WI38 (cell line): ENCODE measurements around the gene PPP1R13B.

ENCODE experiments used
- H3K4me3 ChIP-seq: 2 replicates; pipeline ENCODE4 v1.5.1; 2011; ENCODE audit warnings: low read depth, mild to moderate bottlenecking, control low read depth, low read length
- TF ChIP-seq, protein P1 (sequence below): IDR thresholded peaks from 2 replicates; pipeline ENCODE4 v1.5.1; 2012; ENCODE audit warnings: low read depth, mild to moderate bottlenecking, control low read depth, low read length

Gene PPP1R13B

DNA sequence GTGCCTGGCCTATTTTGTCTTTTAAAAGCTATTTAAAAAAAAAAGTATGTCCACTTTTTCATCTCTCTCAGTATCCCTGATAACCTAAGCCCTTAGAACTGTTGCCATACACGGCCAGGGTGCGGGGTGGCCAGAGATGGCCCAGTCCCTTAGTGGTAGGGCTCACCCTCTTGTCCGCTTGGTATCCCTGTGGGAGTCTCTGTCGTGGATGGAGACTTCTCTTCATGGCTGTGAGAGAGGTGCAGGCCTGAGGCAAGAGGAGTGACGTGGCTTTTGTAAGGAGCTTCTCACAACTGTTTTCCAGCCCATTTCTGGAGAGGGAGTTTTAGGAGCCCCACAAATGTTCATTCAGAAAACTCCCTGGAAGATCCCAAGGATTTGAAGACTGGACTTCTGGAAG, 158.9 kb downstream of the PPP1R13B start:
- TF ChIP-seq, protein P1, sequence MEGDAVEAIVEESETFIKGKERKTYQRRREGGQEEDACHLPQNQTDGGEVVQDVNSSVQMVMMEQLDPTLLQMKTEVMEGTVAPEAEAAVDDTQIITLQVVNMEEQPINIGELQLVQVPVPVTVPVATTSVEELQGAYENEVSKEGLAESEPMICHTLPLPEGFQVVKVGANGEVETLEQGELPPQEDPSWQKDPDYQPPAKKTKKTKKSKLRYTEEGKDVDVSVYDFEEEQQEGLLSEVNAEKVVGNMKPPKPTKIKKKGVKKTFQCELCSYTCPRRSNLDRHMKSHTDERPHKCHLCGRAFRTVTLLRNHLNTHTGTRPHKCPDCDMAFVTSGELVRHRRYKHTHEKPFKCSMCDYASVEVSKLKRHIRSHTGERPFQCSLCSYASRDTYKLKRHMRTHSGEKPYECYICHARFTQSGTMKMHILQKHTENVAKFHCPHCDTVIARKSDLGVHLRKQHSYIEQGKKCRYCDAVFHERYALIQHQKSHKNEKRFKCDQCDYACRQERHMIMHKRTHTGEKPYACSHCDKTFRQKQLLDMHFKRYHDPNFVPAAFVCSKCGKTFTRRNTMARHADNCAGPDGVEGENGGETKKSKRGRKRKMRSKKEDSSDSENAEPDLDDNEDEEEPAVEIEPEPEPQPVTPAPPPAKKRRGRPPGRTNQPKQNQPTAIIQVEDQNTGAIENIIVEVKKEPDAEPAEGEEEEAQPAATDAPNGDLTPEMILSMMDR, result no peak
- H3K4me3 ChIP-seq, result no peak overlapping the region

DNA sequence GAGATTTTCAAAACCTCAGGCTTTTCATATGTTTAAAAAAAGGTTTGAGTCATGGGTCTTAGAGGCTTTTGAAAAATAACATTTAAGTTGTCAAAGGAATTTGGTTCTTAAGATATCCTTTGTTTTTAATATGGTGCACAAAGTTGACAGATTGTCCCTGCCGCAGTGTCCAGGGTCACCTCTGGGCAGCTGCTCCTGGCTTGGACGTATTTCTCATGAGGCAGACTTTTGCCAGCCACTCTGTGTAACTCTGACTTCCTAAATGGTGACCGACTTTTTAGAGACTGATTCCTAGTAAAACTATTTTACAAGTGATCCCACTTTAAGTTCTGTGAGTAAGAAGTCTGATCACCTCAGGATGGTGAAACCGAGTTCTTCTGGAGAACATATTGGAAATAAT, 159.7 kb downstream of the PPP1R13B start:
- TF ChIP-seq, protein P1, result no peak

DNA sequence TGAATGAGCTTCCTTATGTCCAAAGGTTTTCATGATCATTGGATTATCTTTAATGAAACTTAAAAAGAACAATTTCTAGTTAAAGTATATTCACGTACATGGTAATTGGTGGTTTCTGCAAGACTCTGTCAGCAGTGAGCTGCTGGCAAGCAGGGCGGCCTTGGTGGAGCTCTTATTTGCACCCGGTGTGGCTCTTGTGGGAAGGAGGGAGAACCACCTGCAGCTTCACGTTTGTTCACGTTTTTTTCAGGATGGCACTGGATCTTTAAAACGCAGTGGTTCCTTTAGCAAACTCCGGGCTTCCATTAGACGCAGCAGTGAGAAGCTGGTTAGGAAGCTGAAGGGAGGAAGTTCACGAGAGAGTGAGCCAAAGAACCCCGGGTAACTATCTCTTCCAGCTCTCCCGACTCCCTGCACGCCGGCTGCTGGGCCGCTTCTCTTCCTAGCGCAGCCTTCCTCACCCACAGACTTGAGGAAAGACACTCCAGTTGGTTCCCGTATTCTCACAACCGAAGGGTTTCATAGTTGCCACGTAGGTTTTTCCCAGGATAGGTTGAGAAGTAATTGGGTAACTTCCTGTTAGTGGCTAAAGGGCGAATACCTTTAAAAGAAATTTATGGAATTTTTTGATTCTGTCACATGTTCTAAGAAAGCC, 160.4 kb downstream of the PPP1R13B start:
- TF ChIP-seq, protein P1, result no peak

More for the DNA sequence above, 159.7 kb downstream of the PPP1R13B start:
- no peak overlapping the region for H3K4me3 ChIP-seq

DNA sequence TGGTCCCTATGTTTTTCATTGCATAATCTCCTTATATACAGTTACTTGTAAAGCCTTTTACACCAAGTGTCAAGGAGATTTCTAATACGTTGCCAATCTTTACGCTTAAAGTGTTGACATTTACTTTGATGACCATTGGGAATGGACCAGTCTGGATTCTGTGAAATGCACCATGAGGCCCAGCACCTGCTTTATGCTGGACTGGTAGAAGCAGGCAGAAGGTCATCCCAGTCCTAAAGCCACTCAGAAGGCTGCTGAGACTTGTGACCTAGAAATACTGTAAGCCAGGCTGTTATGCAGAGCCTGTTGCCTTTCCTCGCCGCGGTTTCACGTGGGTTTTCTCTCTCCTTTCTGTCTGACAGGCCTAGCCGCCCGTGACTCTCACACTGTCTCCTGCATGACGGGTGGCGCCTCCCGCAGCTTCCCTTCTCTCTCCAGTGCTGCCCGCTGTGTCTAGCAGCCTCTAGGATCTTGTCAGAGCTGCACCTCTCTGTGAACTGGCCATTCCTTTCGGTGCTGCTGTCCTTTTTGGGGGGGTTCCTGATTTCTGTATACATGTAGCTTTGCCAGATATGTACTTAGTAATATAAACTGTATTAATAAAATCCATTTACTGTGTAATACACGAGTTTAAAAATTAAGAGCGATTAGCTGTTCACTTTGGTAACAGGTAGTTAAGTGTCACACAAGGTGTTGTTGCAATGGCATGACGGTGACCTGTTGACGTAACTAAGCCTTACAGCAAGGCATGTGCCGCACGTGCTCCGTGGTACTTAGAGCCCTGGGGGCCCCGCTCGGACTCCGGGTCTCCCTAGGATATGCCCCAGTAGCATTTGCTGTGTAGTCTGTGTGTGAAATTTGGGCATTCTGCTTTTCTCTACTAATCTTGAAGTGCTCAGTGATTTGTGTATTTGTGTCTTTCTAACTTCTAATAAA, 161.8 kb downstream of the PPP1R13B start:
- TF ChIP-seq, protein P1, result no peak
- no peak overlapping the region for H3K4me3 ChIP-seq

More for the DNA sequence above, 160.4 kb downstream of the PPP1R13B start:
- H3K4me3 ChIP-seq, result no peak overlapping the region

DNA sequence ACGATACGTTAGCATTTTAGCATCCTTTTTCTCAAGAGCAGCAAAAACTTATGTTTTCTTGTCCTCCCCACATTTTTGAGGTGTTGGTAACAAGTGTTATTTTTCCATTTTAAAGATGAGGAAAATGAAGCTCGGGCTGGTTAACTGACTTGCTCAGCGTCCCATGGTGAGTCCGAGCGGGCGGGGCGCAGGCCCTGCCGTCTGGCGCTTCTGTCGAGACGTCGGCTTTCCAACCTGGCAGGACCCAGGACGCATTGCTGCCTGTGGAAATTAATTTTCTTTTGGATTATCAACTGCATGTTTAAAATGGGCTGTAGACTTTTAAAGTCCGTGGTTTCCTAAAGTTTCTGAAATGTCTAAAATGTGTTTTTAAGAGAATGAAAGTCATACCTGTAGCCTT, 162.5 kb downstream of the PPP1R13B start:
- no peak overlapping the region for H3K4me3 ChIP-seq
- TF ChIP-seq, protein P1, result no peak

DNA sequence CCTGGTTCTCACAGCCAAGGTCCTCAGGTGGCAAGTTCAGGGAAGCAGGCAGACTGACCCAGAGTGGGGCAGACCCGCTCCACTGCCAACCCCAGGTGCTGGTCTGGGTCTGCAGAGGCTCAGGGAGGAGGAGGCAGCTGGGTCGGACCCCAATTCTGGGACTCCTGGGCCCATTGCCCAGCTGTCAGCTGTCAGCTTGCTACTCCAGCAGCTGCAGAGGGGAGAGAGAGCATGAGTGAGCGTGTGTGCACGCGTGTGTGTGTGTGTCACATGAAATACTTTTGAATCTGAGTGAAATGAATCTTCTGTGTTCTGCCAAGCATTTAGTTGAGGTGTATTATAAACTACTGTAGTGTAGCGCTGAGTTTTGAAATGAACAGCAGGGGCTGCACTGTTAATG, 162.9 kb downstream of the PPP1R13B start:
- TF ChIP-seq, protein P1, result no peak
- H3K4me3 ChIP-seq, result no peak overlapping the region
